Fibroblast of skin of left quadriceps (primary cell): ENCODE results near the gene LAMB1.
"Not testable (repeated sequence)": the region's sequence is repeated elsewhere in the genome, so short reads cannot be mapped to it uniquely, and the experiment has no call there.

Experiments used
- DNase-seq, 2 experiments: peaks; one replicate each; pipeline ENCODE4 v3.0.0-alpha.2; 2013; ENCODE audit warnings: low read depth in 2 of 2

Gene LAMB1

GRCh38 chr7:107971613-107972012 is 31.3 kb downstream of the LAMB1 start:
- peak; percentile 48 to 51 for DNase-seq

GRCh38 chr7:107971100-107971499 is 31.9 kb downstream of the LAMB1 start:
- DNase-seq, result no peak

- no peak for DNase-seq
Measured at GRCh38 chr7:107969856-107970255, 33.1 kb downstream of the LAMB1 start.

GRCh38 chr7:107968449-107968848 is 34.5 kb downstream of the LAMB1 start:
- no peak for DNase-seq

DNA sequence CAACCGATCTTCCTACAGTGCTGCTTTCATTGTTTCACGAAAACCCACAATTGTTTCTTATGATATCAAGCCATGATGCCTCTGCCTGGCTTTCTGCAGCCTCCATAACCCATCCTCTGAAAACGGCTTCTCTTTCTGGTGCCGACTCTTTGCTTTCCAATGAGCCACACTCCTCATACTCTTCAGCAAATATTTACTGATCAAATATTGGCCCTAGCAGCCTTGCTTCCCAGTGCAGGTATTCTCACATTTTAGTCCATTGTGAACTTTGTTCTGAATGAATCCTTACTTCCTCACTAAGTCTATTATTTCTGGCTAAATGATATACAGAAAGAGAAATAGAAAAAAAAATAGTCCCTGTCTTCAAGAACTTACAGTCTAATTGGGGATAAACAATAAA is 35.5 kb downstream of the LAMB1 start:
- no peak for DNase-seq

DNA sequence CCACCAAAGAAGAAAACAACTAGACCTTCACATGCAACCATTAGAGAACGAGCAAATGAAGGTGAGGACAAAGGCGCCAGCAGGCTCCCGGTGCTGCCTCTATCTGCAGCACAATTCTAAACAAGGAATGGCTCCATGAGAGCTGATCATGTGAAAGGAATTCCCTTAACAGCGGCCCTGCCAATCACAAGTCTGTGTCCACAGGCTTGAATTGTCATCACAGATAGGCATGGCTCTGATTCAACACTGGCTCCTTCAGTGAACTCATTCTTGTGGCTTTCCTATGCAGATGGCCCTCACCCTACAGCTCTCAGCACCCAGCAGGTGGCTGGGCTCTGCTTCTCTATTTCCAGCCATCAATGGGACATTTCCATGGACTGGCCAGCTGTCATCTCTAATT is 36.2 kb downstream of the LAMB1 start:
- no peak for DNase-seq

DNA sequence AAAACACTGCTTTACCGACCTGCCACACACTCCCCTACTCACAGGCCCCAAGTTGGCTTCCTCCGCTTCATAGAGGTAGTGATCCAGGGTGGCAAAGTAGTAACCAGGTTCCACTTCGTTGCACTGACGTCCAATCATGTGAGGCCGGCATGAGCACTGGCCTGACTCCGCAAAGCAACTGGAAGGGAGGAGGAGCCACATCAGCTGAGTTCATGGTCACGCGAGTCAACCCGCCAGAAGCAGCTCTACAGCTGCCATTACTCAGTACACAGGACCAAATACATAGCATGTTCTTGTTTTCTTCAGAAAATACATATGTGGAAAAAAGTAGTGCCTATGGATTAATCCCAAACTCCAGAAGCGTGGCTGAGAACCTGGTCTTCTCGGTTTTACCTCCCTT is 38.5 kb downstream of the LAMB1 start:
- no peak for DNase-seq

DNA sequence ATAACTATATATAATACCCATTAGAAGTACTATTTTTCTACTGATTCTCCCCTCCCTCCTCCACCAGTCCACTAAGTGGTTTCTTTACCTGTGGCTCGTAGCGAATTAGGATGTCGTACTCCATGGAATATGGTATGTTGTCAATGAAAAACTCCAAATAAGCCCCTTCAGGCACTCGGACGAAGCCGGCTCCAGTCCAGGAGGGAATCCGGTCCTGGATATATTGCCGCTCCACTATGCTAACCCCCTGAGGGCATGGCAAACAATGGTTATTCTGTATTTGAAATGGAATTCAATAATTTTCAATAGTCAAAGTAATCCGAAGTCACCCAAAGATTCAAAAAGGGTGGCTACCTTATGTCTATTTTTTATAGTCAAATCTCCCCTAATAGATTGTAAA is 40.1 kb downstream of the LAMB1 start:
- no peak for DNase-seq

- DNase-seq, result no peak
Measured at GRCh38 chr7:107961405-107961804, 41.6 kb downstream of the LAMB1 start.

GRCh38 chr7:107960272-107960671 is 42.7 kb downstream of the LAMB1 start:
- DNase-seq, result no peak

- DNase-seq, result no peak
Measured at GRCh38 chr7:107959527-107959898, 43.4 kb downstream of the LAMB1 start.

DNA sequence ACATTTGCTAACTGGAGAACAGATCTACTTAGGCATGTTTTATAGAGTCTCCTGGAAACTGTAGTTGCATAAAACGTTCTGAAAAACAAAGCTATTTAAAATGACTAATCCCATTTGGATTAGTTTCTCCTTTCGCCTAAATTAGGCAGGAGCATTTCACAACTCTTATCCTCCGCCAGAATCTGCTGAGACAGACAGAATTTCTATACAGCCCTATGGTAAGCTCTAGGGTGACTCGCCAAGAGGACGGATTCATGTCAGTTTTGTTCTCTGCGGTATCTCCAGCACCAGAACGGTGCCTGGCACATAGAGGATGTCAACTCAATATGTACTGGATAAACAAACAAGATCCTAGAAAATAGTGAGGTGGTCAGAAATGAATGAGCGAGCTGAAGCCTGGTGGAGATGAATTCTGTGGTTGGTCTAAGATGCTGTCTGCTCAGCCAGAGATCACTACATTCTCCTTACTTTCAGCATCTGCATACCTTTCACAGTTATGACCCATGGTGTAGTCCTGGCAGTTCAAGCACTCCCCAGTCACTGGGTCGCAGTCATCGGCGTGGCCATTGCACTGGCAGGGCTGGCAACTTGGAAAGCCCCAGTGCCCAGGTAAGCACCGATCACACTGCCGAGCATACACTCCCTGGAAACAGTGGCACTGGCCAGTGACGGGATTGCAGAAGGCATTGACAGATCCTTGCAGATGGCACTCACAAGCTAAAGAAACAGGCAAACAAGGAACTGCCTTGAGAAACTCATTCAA is 44.0 kb downstream of the LAMB1 start:
- DNase-seq, result peak; percentile 79

DNA sequence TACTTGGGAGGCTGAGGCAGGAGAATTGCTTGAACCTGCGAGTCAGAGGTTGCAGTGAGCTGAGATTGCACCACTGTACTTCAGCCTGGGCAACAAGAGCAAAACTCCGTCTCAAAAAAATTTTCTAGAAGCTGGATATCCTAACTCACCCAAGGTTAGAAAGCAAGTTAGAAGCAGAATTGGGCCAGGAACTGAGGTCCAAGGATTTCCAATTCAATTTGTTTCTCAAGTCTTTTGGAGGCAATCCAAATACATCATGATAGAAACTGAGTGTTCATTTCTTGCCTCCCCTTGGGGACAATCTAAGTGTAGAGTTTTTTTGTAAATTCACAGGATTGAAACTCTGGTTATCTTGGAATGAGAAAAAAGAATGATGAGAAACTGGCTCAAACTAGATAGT is 45.5 kb downstream of the LAMB1 start:
- no peak for DNase-seq

- DNase-seq, result not testable (repeated sequence)
Measured at GRCh38 chr7:107956950-107957349, 46.0 kb downstream of the LAMB1 start.

GRCh38 chr7:107955394-107955793 is 47.6 kb downstream of the LAMB1 start:
- no peak for DNase-seq

GRCh38 chr7:107953924-107954303 is 49.0 kb downstream of the LAMB1 start:
- no peak for DNase-seq

DNA sequence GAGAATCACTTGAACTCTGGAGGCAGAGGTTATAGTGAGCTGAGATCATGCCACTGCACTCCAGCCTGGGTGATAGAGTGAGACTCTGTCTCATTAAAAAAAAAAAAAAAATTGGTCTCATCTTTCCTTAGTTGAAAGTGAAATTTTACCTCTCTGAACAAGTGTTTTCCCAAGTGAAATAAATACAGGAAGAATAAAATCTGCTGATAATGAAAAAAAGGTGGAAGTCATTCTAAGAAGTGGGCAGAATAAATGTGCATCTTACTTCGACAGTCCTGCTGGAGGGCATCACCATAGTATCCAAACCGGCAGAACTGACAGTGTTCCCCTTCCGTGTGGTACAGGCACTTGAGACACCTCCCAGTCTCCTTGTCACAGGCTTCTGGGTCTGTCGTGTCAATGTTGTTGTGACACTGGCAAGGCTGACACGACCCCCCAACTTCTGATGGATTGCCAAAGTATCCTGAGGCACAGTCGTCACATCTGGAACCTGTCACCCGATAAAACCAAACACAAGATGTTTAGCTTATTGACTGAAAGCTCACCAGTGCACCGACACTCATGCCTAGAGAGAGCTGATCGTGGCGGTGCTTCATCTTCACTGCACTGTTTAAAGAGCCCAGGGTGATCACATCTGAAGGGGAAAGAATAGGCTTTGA is 49.6 kb downstream of the LAMB1 start:
- DNase-seq, result no peak

GRCh38 chr7:107951896-107952295 is 51.1 kb downstream of the LAMB1 start:
- DNase-seq, result no peak

GRCh38 chr7:107951172-107951787 is 51.7 kb downstream of the LAMB1 start:
- DNase-seq, result no peak

- no peak for DNase-seq
Measured at GRCh38 chr7:107949443-107949935, 53.5 kb downstream of the LAMB1 start.

DNA sequence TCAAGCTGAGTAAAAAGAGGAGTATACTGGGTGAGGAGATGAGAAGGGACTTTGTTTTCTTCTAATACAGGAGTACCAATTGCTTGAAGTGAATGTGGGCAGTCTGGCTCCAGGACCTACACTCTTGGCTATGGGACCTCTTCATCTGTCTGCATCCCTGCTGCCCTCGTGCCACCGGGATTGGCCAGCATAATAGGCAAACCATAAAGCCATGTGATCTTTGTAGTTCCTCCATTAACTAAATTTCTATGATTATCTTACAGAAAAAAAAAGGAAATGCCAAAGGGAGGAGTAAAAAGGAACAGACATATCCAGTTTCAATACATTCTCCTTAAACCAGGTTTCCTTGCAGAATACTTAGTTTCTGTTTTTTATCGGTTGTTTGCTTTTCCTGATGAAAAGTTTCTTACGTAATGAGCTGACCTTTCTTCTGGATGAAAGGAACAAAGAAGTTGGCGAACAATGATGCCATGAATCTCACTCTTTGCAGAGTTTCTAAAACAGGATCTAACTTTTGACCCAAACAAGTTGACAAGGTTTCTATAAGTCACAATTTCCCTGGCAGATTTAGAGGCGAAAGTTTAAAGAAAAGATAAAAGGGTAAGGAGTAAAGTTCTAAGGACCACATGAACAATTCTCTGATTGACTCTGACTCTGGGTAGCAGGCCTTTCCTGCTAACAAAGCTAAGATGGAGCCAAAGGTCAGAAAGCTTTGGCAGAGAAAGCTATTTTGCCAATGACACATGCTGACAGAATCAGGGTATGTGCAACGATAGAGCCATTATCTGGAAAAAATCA is 54.1 kb downstream of the LAMB1 start:
- peak; percentile 54 to 58 for DNase-seq

DNA sequence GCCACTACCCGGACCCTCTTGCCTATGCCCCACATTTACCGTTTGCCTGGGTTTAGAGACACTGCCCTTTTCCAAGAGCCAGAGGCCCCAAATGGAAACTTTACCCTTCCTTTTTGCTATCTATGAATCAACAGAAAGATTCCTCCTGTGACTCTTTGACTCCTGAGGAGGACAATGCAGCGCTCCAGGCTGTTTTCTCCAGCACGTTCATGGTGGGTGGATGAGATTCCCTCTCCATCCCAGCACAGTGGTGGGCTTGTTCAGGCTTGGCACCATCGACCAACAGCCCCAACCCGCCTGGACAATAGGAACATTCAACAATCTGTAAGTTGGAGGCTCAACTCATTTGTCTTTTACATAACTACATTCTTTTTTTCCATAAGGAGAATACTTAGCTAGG is 56.1 kb downstream of the LAMB1 start:
- DNase-seq, result no peak
